Karpas-422 (cell line): Measurements from ENCODE around the gene STEEP1. TPM values are rescaled to one million over a fixed set of nuclear protein-coding genes. Genes with fewer than 3 reads are reported as not detected.

ENCODE experiments used
- DNase-seq: peaks from one replicate; pipeline ENCODE4 v3.0.0-alpha.2; 2015
- H2AFZ ChIP-seq: fragments of 200-600 bp; sonication (generic); 2 replicates; pipeline ENCODE4 v1.6.1; 2014; ENCODE audit warnings: antibody characterized with exemption, low read length, mixed read lengths
- H3K27ac ChIP-seq: fragments of 200-600 bp; sonication (generic); 2 replicates; pipeline ENCODE4 v1.5.1; 2014; ENCODE audit warnings: mild to moderate bottlenecking, low read length, moderate library complexity
- H3K27me3 ChIP-seq: fragments of 200-600 bp; sonication (generic); 2 replicates; pipeline ENCODE4 v1.6.1; 2014; ENCODE audit warnings: low read length, mixed read lengths
- H3K36me3 ChIP-seq: fragments of 200-600 bp; sonication (generic); 2 replicates; pipeline ENCODE4 v1.6.1; 2014; ENCODE audit warnings: low read length, mixed read lengths; ENCODE audit not compliant: insufficient read depth
- H3K4me1 ChIP-seq: fragments of 200-600 bp; sonication (generic); 2 replicates; pipeline ENCODE4 v1.6.1; 2014; ENCODE audit warnings: mild to moderate bottlenecking, low read length, mixed read lengths
- H3K4me2 ChIP-seq: fragments of 200-600 bp; sonication (generic); 2 replicates; pipeline ENCODE4 v1.6.1; 2014; ENCODE audit warnings: low read length, low read depth, mild to moderate bottlenecking; ENCODE audit not compliant: poor library complexity, severe bottlenecking
- H3K4me3 ChIP-seq: fragments of 200-600 bp; sonication (generic); 2 replicates; pipeline ENCODE4 v1.5.1; 2014; ENCODE audit warnings: mild to moderate bottlenecking, antibody characterized with exemption, low read length, mixed read lengths
- H3K79me2 ChIP-seq: fragments of 200-600 bp; sonication (generic); 2 replicates; pipeline ENCODE4 v1.6.1; 2014; ENCODE audit warnings: mild to moderate bottlenecking, low read length, mixed read lengths
- H3K9ac ChIP-seq: fragments of 200-600 bp; sonication (generic); 2 replicates; pipeline ENCODE4 v1.6.0; 2014; ENCODE audit warnings: low read length
- H3K9me2 ChIP-seq: fragments of 200-600 bp; sonication (generic), shearing (Covaris generic); replicated peaks from 2 replicates; pipeline ENCODE4 v1.6.0; 2014; ENCODE audit warnings: mild to moderate bottlenecking, low read length, moderate library complexity; ENCODE audit not compliant: insufficient read depth
- H3K9me3 ChIP-seq: fragments of 300-700, 200-600 bp; sonication (generic); 2 replicates; pipeline ENCODE4 v1.6.1; 2014; ENCODE audit warnings: low read length, mixed read lengths
- H4K20me1 ChIP-seq: fragments of 200-600 bp; sonication (generic); 2 replicates; pipeline ENCODE4 v1.6.1; 2014; ENCODE audit warnings: mild to moderate bottlenecking, antibody characterized with exemption, low read length, low read depth; ENCODE audit not compliant: insufficient read depth
- total RNA-seq: library from RNA; depleted of rRNA; stranded (reverse); fragments of >200 nt; shearing (Covaris generic); gene quantifications from 2 replicates; pipeline ENCODE4 v1.2.3, GENCODE V29; 2014; ENCODE audit warnings: low replicate concordance; rRNA removed

STEEP1 gene
- total RNA-seq, 1 experiment from 2014 or later = 36.7 TPM

DNA sequence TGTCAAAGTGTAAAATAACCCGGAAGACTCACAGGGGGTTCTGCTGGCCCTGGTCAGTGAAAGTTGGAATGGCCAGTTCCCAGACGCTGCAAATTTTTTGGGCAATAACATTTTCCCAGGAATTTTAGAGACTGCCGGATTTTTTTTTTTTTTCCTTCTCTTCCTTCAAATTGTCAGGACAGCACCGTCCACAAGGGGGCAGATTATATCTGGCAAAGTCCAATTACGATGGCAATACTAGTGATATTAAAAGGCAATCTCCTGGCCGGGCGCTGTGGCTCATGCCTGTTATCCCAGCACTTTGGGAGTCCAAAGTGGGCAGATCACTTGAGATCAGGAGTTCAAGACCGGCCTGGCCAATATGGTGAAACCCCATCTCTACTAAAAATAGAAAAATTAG lies 76.5 kb downstream of the STEEP1 start:
- DNase-seq = peak; percentile 73
- no peak overlapping the region for H3K9ac ChIP-seq
- no peak overlapping the region for H3K4me3 ChIP-seq
- no peaks in the 10 kb centered on the region for H3K27me3 ChIP-seq
- H3K4me1 ChIP-seq = no peaks in the 10 kb centered on the region
- no peak overlapping the region for H3K4me2 ChIP-seq
- H3K36me3 ChIP-seq = no peaks in the 10 kb centered on the region
- H3K9me2 ChIP-seq = no peaks in the 10 kb centered on the region
- no peaks in the 10 kb centered on the region for H3K9me3 ChIP-seq
- H2AFZ ChIP-seq = no peak overlapping the region
- no peaks in the 10 kb centered on the region for H3K79me2 ChIP-seq
- H4K20me1 ChIP-seq = no peaks in the 10 kb centered on the region
- no peak overlapping the region for H3K27ac ChIP-seq

Other genes starting within 250 kb of the STEEP1 start
- 3.4 and 8.3 TPM in 2 replicates for gene SLC25A43, start 166.1 kb downstream of the STEEP1 start, total RNA-seq
- gene SLC25A5, start 97.0 kb downstream of the STEEP1 start, total RNA-seq = 364 and 450 TPM in 2 replicates
- gene UBE2A, start 9.2 kb upstream of the STEEP1 start, total RNA-seq = 43.0 and 54.7 TPM in 2 replicates
- 10.1 and 18.0 TPM in 2 replicates for gene NKRF, start 41.0 kb upstream of the STEEP1 start, total RNA-seq
- gene SEPTIN6, start 127.8 kb upstream of the STEEP1 start, total RNA-seq = 20.2 and 23.2 TPM in 2 replicates
- not detected in 2 replicates for gene SOWAHD, start 193.2 kb upstream of the STEEP1 start, total RNA-seq
- gene RPL39, start 226.2 kb upstream of the STEEP1 start, total RNA-seq = 1,763 and 3,006 TPM in 2 replicates